H7 (cell line): ENCODE data around the gene TBC1D13. TPM values are rescaled to one million over a fixed set of nuclear protein-coding genes. Genes with fewer than 3 reads are reported as not detected.
"Not testable (repeated sequence)": the region's sequence is repeated elsewhere in the genome, so short reads cannot be mapped to it uniquely, and the experiment has no call there.

ENCODE experiments used
- DNase-seq: peaks from one replicate; pipeline ENCODE4 v3.0.0; 2012
- H3K27me3 ChIP-seq: 2 replicates; pipeline ENCODE4 v1.6.0; 2011; ENCODE audit warnings: mild to moderate bottlenecking, low read length; ENCODE audit not compliant: control insufficient read depth, insufficient read depth
- H3K36me3 ChIP-seq: replicated peaks from 2 replicates; pipeline ENCODE4 v1.5.1; 2011; ENCODE audit warnings: low read length; ENCODE audit not compliant: control insufficient read depth, insufficient read depth
- H3K4me3 ChIP-seq: 2 replicates; pipeline ENCODE4 v1.5.1; 2011; ENCODE audit warnings: low read depth, mild to moderate bottlenecking, control low read depth, low read length, moderate library complexity; ENCODE audit not compliant: insufficient read depth
- total RNA-seq: library from RNA; depleted of rRNA; stranded (reverse); fragments of >200 nt; shearing (Covaris generic); gene quantifications from 2 replicates; pipeline ENCODE4 v1.2.3, GENCODE V29; 2014

The TBC1D13 gene
- total RNA-seq, 1 experiment from 2014 or later = 16.8 TPM

DNA sequence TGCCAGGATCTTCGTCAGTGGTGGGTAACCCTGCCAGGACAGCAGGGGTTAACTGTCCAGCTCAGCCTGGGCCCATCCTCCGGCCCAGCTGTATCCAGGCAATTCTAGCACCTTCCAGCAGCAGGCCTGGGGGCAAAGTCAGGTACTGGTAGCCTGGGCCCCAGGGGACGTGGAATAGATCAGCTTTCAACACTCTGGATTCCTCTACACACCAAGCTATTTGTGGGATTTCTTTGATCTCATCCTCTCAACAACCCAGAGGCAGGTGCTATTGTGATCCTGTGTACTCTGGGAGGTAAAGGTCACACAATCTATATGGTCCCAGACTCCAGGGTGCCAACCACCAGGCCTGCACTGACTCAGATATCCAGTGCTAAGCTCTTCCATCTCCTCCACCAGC lies 51.3 kb downstream of the TBC1D13 start:
- no peaks in the 10 kb centered on the region for H3K27me3 ChIP-seq
- peaks cover 3% of the 10 kb centered on the region for H3K36me3 ChIP-seq
- no peak overlapping the region for H3K4me3 ChIP-seq
- DNase-seq = no peak

- no peak for DNase-seq
- no peak overlapping the region for H3K4me3 ChIP-seq
These were observed 53.5 kb downstream of the TBC1D13 start for GRCh38 chr9:128840524-128840923.

DNA sequence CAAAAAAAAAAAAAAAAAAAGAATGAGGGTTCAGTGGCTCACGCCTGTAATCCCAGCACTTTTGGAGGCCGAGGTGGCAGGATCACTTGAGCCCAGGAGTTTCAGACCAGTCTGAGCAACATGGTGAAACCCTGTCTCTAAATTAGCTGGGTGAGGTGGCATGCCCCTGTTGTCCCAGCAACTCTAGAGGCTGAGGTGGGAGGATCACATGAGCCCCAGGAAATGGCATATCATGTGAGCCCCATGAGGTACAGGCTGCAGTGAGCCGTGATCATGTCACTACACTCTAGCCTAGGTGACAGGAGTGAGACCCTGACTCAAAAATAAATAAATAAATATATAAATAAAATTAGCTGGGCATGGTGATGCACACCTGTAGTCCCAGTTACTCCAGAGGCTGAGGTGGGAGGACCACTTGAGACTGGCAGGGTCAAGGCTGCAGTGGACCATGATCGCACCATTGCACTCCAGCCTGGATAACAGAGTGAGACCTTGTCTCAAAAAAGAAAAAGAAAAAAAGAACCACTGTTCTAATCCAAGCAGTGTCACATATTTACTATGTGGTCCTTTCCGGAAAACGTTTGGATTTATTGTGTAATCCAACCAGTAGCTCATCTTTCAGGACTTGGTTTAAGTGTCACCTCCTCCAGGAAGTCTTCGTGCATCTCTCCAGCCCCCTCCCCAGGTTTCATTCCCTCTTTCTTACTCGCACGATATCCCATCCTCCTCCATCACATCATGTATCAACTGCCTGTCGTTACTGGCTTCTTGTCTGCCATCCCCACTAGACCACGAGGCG lies 54.8 kb downstream of the TBC1D13 start:
- no peak for DNase-seq
- Histone ChIP-seq H3K36me3 (no peaks in the 10 kb centered on the region; the same call in 1 of the 2 replicates), H3K27me3 (no peaks in the 10 kb centered on the region), H3K4me3 (no peak overlapping the region)

More at GRCh38 chr9:128840524-128840923, 53.5 kb downstream of the TBC1D13 start:
- Histone ChIP-seq H3K36me3 (no peaks in the 10 kb centered on the region; the same call in 1 of the 2 replicates), H3K27me3 (no peaks in the 10 kb centered on the region)

DNA sequence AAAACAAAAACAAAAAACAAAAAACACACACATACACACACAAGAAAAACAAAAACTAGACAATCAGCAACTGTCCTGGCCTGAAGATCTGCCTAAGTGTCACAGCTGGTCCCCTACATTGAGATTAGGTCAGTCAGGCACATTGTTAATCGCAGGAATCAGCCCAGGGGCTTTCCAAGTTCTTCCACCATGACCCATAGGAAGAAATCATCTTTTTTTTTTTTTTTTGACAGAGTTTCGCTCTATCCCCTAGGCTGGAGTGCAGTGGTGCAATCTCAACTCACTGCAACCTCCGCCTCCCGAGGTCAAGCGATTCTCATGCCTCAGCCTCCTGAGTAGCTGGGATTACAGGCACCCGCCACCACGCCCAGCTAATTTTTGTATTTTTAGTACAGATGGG lies 56.1 kb downstream of the TBC1D13 start:
- not testable (repeated sequence) for H3K4me3 ChIP-seq, H3K36me3 ChIP-seq, H3K27me3 ChIP-seq, DNase-seq

DNA sequence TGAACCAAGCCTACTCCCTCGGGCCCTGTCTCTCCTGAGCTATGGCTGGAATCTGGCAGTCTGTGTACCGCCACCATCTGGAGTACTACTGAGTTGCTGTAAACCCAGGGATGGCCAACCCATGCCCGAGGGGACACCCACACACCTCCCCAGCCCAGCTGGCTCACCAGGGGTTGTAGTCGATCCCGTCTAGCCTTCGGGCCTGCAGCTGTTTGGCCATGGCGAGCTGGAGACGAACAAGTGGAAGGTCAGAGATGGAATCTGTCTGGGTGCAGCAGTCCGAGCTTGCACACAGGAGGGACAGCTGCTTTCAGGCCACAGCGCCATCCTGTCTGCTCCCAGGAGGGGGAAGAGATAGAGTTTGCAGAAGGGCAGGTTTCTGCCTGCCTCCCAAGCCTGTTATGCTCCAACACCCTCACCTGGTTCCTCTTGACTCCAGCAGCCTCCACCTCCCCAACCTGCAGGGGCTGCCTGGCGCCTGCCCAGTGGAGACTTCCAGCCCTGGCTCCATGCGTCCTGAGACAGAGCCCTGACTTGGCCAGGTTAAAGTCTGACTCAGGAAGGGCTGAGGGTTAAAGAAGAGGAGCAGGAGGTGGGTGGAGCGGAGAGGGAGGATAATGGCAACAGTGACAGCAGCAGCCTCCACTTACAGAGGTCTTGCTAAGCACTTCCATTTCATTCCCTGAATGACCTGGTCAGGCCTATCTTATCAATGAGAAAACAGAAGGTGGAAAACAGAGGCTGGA lies 58.3 kb downstream of the TBC1D13 start:
- H3K27me3 ChIP-seq = no peaks in the 10 kb centered on the region
- no peak overlapping the region for H3K4me3 ChIP-seq
- DNase-seq = peak; percentile 78
- no peaks in the 10 kb centered on the region; the same call in 1 of the 2 replicates for H3K36me3 ChIP-seq

DNA sequence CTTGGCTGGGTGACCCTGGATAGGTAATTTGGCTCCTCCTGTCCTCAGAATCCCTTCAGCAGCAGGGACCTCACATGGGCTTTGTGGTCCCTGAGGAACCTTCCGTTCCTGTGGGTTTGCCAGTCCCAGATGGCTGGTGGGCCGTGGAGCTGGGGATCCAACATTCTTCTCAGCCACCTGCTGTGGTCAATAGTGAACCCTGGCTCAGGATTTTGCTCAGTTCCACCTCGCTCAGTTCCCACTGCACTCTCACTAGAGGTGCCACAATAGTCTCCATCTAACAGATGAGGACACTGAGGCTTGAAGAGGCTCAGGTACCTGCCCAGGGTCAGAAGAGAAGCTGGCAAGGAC lies 59.6 kb downstream of the TBC1D13 start:
- no peak for DNase-seq
- Histone ChIP-seq H3K36me3 (no peaks in the 10 kb centered on the region; the same call in 1 of the 2 replicates), H3K27me3 (no peaks in the 10 kb centered on the region), H3K4me3 (no peak overlapping the region)

DNA sequence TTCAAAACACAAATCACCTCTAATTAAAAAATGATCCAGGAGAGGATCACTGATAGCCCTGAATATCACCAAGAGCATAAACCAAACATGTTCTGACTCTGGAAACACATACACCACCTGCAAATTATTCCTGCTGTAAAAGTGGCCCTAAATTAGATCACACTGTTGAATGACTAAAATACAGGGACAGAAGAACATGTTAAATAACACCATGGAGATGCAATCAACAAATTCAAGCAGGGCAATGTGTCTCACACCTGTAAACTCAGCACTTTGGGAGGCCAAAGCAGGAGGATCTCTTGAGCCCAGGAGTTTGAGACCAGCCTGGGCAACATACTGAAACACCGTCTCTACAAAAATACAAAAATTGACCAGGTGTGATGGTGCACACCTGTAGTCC lies 60.8 kb downstream of the TBC1D13 start:
- no peak for DNase-seq
- H3K27me3 ChIP-seq = no peaks in the 10 kb centered on the region
- H3K36me3 ChIP-seq = no peaks in the 10 kb centered on the region
- no peak overlapping the region for H3K4me3 ChIP-seq

- not testable (repeated sequence) for H3K4me3 ChIP-seq, DNase-seq, H3K36me3 ChIP-seq, H3K27me3 ChIP-seq
These were observed 64.0 kb downstream of the TBC1D13 start for GRCh38 chr9:128851024-128851423.

DNA sequence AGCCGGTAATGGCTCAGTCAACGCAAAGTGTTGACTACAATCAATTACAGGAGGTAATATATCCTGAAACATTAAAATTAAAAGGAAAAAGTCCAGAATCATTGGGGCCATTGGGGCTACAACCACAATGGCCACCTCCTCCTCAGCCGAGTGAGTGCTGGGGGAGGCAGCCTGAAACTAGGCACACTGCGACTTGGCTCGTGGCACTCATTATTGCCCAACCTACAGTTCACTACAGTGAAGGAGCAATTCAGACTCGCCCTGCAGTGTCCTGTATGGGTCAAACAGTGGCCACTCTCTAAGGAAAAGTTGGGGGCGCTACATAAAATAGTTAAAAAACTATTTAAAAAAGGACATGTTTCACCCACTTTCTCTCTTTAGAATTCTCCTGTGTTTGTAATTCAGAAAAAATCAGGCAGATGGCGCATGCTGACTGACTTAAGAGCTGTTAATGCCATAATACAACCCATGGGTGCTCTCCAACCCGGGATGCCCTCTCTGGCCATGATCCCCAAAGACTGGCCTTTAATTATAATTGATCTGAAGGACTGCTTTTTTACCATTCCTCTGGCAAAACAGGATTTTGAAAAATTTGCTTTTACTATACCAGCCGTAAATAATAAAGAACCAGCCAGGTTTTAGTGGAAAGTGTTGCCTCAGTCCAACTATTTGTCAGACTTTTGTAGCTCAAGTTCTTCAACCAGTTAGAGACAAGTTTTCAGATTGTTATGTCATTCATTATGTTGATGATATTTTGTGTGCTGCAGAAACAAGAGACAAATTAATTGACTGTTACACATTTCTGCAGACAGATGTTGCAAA lies 64.9 kb downstream of the TBC1D13 start:
- H3K27me3 ChIP-seq, DNase-seq: not testable (repeated sequence)

DNA sequence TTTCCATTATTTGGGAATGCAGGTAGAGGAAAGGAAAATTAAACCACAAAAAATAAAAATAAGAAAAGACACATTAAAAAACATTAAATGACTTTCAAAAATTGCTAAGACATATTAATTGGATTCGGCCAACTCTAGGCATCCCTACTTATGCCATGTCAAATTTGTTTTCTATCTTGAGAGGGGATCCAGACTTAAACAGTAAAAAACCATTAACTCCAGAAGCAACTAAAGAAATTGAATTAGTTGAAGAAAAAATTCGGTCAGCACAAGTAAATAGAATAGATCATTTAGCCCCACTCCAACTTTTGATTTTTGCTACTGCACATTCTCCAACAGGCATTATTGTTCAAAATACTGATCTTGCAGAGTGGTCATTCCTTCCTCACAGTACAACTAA lies 65.6 kb downstream of the TBC1D13 start:
- not testable (repeated sequence) for DNase-seq, H3K4me3 ChIP-seq, H3K27me3 ChIP-seq, H3K36me3 ChIP-seq

More for the DNA sequence above, 64.9 kb downstream of the TBC1D13 start:
- H3K36me3 ChIP-seq, H3K4me3 ChIP-seq: not testable (repeated sequence)

GRCh38 chr9:128854454-128854853 lies 67.4 kb downstream of the TBC1D13 start:
- H3K27me3 ChIP-seq, H3K4me3 ChIP-seq, DNase-seq, H3K36me3 ChIP-seq: not testable (repeated sequence)

DNA sequence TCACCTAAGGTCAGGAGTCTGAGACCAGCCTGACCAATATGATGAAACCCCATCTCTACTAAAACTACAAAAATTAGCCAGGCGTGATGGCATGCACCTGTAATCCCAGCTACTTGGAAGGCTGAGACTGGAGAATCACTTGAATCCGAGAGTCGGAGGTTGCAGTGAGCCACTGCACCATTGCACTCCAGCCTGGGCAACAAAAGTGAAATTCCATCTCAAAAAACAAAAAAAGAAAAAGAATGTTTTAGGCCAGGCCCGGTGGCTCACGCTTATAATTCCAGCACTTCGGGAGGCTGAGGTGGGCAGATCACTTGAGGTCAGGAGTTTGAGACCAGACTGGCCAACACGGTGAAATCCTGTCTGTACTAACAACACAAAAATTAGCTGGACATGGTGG lies 71.4 kb downstream of the TBC1D13 start:
- H3K27me3 ChIP-seq, DNase-seq, H3K36me3 ChIP-seq, H3K4me3 ChIP-seq: not testable (repeated sequence)
